C4-2B (cell line): ENCODE data around the gene ITSN1.

Experiments used
- ZFX ChIP-seq: fragments of 450-650 bp; IDR thresholded peaks from 2 replicates; pipeline ENCODE4 v1.6.1; 2017
- TF ChIP-seq, protein P1 (sequence below): fragments of 450-650 bp; conservative IDR thresholded peaks from 2 replicates; pipeline ENCODE4 v1.5.1; 2017; ENCODE audit warnings: mild to moderate bottlenecking

DNA sequence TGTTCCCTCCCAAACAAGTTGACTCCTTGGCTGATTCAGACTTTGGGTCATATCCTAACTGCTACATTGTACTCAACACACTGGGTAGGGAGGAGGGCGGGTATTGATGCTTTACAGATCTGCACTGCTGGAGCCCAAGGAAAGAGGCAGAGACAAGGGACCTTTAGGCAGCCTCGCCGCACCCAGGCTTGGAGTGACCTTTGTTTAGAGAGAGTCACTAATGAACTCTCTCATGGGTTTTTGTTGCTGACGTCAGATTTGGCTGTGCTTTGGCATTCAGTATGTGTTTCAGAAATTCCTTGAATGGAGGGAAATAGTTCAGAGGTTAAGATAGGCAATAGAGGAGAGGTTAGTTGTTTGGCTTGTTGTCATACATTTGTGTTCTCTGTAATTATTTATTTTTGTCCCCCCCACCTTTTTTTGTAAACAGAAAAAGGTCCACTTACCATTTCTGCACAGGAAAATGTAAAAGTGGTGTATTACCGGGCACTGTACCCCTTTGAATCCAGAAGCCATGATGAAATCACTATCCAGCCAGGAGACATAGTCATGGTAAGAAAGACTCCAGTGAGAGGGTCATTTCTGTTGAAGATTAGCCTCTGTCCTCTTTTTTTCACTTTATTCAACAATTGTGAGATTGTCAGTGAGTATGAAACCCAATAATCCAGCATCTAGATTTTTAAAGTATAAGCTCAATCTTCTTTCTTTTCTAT, 157.2 kb downstream of the ITSN1 start:
- TF ChIP-seq, protein P1, sequence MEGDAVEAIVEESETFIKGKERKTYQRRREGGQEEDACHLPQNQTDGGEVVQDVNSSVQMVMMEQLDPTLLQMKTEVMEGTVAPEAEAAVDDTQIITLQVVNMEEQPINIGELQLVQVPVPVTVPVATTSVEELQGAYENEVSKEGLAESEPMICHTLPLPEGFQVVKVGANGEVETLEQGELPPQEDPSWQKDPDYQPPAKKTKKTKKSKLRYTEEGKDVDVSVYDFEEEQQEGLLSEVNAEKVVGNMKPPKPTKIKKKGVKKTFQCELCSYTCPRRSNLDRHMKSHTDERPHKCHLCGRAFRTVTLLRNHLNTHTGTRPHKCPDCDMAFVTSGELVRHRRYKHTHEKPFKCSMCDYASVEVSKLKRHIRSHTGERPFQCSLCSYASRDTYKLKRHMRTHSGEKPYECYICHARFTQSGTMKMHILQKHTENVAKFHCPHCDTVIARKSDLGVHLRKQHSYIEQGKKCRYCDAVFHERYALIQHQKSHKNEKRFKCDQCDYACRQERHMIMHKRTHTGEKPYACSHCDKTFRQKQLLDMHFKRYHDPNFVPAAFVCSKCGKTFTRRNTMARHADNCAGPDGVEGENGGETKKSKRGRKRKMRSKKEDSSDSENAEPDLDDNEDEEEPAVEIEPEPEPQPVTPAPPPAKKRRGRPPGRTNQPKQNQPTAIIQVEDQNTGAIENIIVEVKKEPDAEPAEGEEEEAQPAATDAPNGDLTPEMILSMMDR, result no peak
- no peak for TF ChIP-seq ZFX
